Transverse colon (tissue), 3 donors: Measurements from ENCODE around the gene C1orf21.

ENCODE experiments used
- CTCF ChIP-seq, 5 experiments: fragments of 200-600 bp in 3 of 5; fragments of 450-650 bp in 2 of 5; sonication (generic) in 3 of 5; IDR thresholded peaks; 1 replicate in 2 of 5; 2 replicates in 3 of 5; pipeline ENCODE4 v1.5.1; 2016 to 2017; ENCODE audit warnings: antibody characterized with exemption in 5 of 5, inconsistent platforms in 3 of 5, mild to moderate bottlenecking in 2 of 5, moderate library complexity in 1 of 5
- EP300 ChIP-seq: sonication (generic); formaldehyde crosslinking; IDR thresholded peaks from one replicate; pipeline ENCODE4 v1.6.1; 2017; ENCODE audit warnings: antibody characterized with exemption, low read depth
- POLR2A ChIP-seq: fragments of 450-650 bp; IDR thresholded peaks from one replicate; pipeline ENCODE4 v1.6.1; 2016; ENCODE audit warnings: antibody characterized with exemption, mild to moderate bottlenecking, moderate library complexity

GRCh38 chr1:184635980-184636431 is 249.2 kb downstream of the C1orf21 start:
- TF ChIP-seq EP300 (no peak), CTCF (IDR thresholded peaks at IDR 0.05) (no peak), POLR2A (no peak)
